Measurements from ENCODE around the gene SSBP3.
"Not testable (repeated sequence)": the region's sequence is repeated elsewhere in the genome, so short reads cannot be mapped to it uniquely, and the experiment has no call there.

SSBP3 gene

DNA sequence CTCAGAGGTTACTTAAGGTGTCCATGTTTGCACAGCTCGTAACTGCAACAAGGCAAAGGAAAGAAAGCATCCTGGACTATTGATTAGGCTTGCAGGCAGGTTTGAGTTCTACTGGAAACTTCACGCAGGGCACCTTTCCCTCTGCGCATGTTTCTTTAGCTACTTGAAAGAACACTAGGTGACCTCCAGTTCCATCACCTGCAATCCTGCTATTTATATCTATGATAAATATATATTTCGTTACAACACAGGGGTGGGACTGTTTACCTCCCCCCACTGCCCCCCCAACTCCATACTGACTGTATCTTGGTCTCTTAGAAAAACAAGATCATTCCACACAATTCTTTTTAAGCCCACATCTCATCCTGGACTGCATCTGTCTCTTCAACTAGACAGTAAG, 12.1 kb downstream of the SSBP3 start:
- no peak for DNase-seq (ENCODE audit: low read depth in 1 of 2, low spot score in 1 of 2)

- DNase-seq (ENCODE audit: low read depth in 1 of 2, low spot score in 1 of 2) = no peak
Observed at GRCh38 chr1:54392401-54392800, 13.8 kb downstream of the SSBP3 start.

DNA sequence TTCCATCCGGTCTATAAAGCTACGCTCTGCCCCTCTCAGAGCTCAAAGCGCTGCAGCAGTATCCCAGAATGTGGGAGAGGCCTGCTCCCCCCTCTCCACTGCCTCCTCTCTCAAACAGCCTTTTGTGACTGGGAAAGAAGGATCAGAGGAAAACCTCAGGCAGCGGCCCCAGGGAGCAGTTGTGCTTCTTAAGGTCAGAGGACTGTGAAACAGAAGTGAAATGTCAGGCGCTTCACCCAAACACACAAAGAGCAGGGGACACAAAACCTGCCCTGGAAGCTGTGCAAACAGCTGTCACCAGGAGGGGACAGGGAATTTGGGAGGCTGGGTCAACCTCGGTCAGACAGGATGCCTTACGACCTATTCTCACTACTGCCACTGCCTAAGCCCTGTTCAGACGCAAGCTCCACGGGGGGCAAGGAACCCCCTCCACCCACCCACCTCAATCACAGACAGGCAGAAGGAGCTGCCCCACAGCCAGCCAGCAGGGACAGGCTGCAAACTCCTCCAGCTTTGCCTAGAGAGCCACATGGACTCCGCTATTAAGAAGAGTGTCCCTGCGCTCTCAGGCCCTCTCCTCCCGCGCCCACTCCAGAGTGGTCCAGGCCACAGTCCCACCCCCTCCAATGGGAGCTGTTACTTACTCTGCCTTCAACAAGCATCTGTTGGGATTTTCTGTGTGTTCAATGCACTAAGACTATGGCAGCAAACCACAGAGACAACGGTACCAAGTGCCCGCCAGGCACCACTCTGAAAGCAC, 14.6 kb downstream of the SSBP3 start:
- no peak for DNase-seq (ENCODE audit: low read depth in 1 of 2, low spot score in 1 of 2)

DNA sequence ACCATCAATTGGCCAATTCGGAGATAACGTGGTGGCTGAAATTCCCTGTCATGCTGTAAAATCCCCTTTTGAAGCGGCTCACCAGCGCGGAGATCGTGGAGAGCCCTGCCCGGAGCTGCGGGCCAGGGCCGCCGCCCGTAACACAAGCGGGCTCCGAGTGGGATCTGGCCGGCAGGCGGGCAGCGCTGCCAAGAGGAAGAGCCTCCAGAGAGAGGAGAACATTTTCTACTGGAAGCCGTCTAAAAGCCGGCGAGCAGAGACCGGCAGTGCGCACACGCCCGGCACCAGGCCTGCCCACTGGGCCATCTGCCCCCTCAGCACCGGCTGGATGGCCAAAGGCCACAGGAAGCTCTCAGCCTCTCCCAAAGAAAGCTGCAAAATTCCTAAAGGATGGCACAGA, 15.5 kb downstream of the SSBP3 start:
- no peak for DNase-seq (ENCODE audit: low read depth in 1 of 2, low spot score in 1 of 2)

- not testable (repeated sequence) for DNase-seq (ENCODE audit: low read depth in 1 of 2, low spot score in 1 of 2)
Observed at GRCh38 chr1:54389608-54390007, 16.6 kb downstream of the SSBP3 start.

- DNase-seq (ENCODE audit: low read depth in 1 of 2, low spot score in 1 of 2) = no peak
Observed at GRCh38 chr1:54387419-54387818, 18.8 kb downstream of the SSBP3 start.

DNA sequence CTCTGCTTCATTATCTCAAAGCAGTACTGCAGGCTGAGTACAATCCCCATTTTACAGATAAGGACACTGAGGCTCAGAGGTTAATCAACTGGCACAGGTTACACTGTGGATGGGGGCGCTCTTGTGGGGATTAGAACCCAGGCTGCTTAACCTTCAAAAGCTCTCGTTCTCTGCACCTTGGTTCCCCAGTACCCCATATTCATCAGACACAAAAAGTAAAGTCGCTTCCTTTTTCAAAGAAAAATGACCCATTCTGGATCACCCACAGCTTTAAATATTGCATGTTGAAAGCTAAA, 20.5 kb downstream of the SSBP3 start:
- no peak for DNase-seq (ENCODE audit: low read depth in 1 of 2, low spot score in 1 of 2)

- DNase-seq (ENCODE audit: low read depth in 1 of 2, low spot score in 1 of 2) = no peak
Observed at GRCh38 chr1:54384918-54385726, 21.1 kb downstream of the SSBP3 start.

GRCh38 chr1:54384471-54384870, 21.7 kb downstream of the SSBP3 start:
- no peak for DNase-seq (ENCODE audit: low read depth in 1 of 2, low spot score in 1 of 2)

GRCh38 chr1:54381524-54381923, 24.7 kb downstream of the SSBP3 start:
- no peak for DNase-seq (ENCODE audit: low read depth in 1 of 2, low spot score in 1 of 2)

DNA sequence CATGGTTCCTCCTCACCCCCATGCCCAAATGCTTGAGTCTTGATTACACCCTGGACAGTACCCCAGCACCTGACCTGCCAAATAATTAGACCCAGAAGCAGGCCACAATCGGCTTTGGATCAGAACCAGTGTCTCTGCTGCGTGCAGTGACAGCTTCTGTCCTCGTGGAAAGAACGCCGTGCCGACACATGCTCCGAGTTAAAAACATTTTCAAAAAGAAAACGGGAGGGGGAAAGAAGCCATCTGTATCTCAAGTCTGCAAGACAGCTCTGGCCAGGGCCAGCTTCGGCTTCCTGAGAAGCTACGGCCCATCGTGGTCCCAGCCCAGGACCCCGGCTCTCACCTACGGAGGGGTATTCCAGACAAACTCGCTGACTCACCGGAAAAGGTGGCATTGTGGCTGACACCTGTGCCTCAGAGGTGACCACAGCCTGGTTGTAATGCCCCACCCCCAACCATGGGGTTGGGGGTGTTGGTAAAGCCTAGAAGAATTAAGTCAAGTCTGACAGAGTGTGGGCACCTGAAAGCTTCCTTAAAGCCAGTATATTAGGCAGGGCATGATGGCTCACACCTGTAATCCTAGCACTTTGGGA, 25.8 kb downstream of the SSBP3 start:
- DNase-seq (ENCODE audit: low read depth in 1 of 2, low spot score in 1 of 2) = no peak

DNA sequence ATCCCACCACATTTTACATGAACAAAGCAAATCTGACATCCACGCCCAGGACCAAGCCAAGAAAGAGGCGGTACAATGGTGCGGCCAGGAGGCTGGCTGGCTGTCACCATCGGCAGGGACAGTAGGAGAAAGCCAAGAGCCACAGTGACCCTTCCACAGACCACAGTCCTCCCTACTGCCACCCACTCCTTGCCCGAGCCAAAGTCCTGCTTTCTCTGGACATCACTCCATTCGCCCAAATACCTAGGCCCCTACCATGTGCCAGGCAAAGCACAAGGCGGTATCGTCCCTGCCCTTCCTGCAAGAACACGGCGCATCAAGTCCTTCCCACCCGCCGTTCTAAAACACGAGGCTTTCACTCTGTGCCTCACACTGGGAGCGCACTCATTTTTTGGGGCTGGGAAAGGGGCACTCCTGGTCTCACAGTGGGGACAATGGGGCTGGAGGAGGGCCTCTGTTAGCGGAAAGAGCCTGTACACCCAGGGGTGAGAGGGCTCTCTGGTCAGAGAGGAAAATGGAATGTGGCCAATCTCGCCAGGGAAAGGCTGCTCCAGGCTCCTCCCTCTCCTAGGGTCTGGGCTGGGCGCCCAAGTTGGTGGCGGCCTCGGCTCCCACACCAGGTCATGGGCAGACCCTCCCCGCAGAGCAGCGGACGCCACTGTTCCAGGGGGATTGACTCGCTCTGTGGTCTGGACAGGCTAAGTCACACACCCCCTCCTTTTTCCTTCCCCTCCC, 26.5 kb downstream of the SSBP3 start:
- DNase-seq (ENCODE audit: low read depth in 1 of 2, low spot score in 1 of 2) = no peak

- DNase-seq (ENCODE audit: low read depth in 1 of 2, low spot score in 1 of 2) = no peak
Observed at GRCh38 chr1:54378874-54379554, 27.2 kb downstream of the SSBP3 start.

DNA sequence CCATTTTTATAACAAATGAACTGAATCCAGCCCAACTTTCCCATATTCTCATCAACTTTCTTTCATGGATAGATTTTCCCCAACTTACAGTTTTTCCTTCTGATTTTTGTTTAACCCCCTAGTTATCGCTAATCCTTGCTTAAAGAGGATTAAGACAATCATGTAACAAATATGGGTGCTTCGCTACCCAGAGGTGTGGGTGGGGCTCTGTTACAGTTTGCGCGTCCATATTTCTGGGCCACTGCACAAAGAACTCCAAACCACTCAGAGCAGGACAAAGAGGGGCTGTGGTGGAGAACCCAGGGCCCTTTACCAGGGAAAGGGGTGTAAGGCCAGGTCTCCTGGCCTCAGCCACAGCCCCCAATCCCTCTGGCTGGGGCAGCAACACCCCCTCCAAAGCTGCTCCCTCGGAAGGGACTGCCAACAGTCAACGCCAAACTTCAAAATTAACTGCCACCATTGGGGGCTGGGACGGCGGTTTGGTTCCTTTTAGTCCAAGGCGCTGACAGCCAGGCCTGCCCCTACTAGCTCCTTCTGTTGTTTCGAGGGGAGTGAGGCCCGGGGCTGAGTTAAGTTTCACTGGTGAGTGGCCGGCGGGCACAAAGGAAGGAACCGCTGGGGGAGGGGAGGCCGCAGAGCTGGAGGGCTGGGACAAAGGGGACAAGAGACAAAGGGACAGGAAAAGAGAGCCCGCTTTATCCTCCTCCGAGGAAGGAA, 27.9 kb downstream of the SSBP3 start:
- DNase-seq (ENCODE audit: low read depth in 1 of 2, low spot score in 1 of 2) = no peak

- DNase-seq (ENCODE audit: low read depth in 1 of 2, low spot score in 1 of 2) = no peak
Observed at GRCh38 chr1:54377040-54377691, 29.0 kb downstream of the SSBP3 start.

DNA sequence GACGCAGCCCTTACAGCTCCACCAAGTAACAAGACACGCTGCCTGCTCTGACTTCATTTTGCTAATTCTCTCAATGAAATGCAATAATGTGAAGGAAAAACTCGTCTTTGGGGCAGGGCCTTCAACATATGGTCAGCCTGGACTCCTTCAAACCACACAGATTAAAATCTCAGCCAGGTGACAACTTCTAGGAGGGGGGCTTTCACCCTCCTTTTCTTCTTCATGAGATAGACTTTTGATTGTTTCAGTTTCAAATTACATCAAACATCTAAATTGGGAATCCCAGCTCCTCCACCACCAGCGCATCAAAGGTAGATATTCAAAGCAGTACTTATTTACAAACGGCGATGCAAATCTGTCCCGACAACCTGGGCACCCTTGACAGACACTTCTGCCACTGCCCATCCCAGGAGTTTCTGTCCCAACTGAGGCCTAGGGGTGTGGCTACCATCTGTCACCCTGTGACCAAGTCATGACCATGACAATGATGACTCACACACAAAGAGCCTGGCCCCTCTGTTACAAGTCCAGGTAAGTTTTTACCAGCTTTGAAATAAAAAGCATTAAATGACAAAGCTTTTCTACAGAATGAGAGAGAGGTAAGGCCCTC, 29.7 kb downstream of the SSBP3 start:
- DNase-seq (ENCODE audit: low read depth in 1 of 2, low spot score in 1 of 2) = no peak

- no peak for DNase-seq (ENCODE audit: low read depth in 1 of 2, low spot score in 1 of 2)
Observed at GRCh38 chr1:54375712-54376429, 30.3 kb downstream of the SSBP3 start.

- DNase-seq (ENCODE audit: low read depth in 1 of 2, low spot score in 1 of 2) = no peak
Observed at GRCh38 chr1:54375298-54375697, 30.9 kb downstream of the SSBP3 start.

GRCh38 chr1:54374766-54375165, 31.4 kb downstream of the SSBP3 start:
- no peak for DNase-seq (ENCODE audit: low read depth in 1 of 2, low spot score in 1 of 2)
